ENCODE results near the gene CTR9. TPM values are rescaled to one million over a fixed set of nuclear protein-coding genes. Genes with fewer than 3 reads are reported as not detected.

CTR9 gene
- total RNA-seq, 2 donors from 2014 or later, result 25.1 to 25.4 TPM

GRCh38 chr11:10735481-10736475 lies 15.3 kb upstream of the CTR9 start:
- intact Hi-C loops (cut with DNase I), result loop anchor here (2.0 to 10.0 kb wide), 4 partner anchors 91 to 329 kb away; no protein-coding TSS in a partner anchor
- DNase-seq (ENCODE audit: low spot score), result peak; percentile 99

- intact Hi-C loops (cut with DNase I), result no loop called here
- no peak for DNase-seq (ENCODE audit: low spot score)
Observed at GRCh38 chr11:10742460-10743208, 8.4 kb upstream of the CTR9 start.

- intact Hi-C loops (cut with DNase I), result no loop called here
- no peak for DNase-seq (ENCODE audit: low spot score)
Observed at GRCh38 chr11:10743354-10744000, 7.6 kb upstream of the CTR9 start.

- intact Hi-C loops (cut with DNase I), result no loop called here
- DNase-seq (ENCODE audit: low spot score), result no peak
Observed at GRCh38 chr11:10744206-10744605, 6.8 kb upstream of the CTR9 start.

- DNase-seq (ENCODE audit: low spot score), result no peak
- intact Hi-C loops (cut with DNase I), result no loop called here
Observed at GRCh38 chr11:10746871-10747270, 4.2 kb upstream of the CTR9 start.

- no peak for DNase-seq (ENCODE audit: low spot score)
- intact Hi-C loops (cut with DNase I), result no loop called here
Observed at GRCh38 chr11:10747733-10748132, 3.3 kb upstream of the CTR9 start.

- DNase-seq (ENCODE audit: low spot score), result no peak
- intact Hi-C loops (cut with DNase I), result no loop called here
Observed at GRCh38 chr11:10749476-10749875, 1.6 kb upstream of the CTR9 start.

GRCh38 chr11:10751581-10751940 lies 515 bp downstream of the CTR9 start:
- DNase-seq (ENCODE audit: low spot score), result no peak

GRCh38 chr11:10752061-10752460 lies 1.0 kb downstream of the CTR9 start:
- DNase-seq (ENCODE audit: low spot score), result no peak
- intact Hi-C loops (cut with DNase I), result no loop called here

More at GRCh38 chr11:10751581-10751940, 515 bp downstream of the CTR9 start:
- intact Hi-C loops (cut with DNase I), result no loop called here

- intact Hi-C loops (cut with DNase I), result no loop called here
- no peak for DNase-seq (ENCODE audit: low spot score)
Observed at GRCh38 chr11:10752486-10752885, 1.4 kb downstream of the CTR9 start.

- intact Hi-C loops (cut with DNase I), result no loop called here
- no peak for DNase-seq (ENCODE audit: low spot score)
Observed at GRCh38 chr11:10758957-10759356, 7.9 kb downstream of the CTR9 start.

GRCh38 chr11:10761085-10761698 lies 10.1 kb downstream of the CTR9 start:
- intact Hi-C loops (cut with DNase I), result no loop called here
- no peak for DNase-seq (ENCODE audit: low spot score)

- no peak for DNase-seq (ENCODE audit: low spot score)
- intact Hi-C loops (cut with DNase I), result no loop called here
Observed at GRCh38 chr11:10762185-10762584, 11.1 kb downstream of the CTR9 start.

GRCh38 chr11:10762913-10763421 lies 11.9 kb downstream of the CTR9 start:
- no peak for DNase-seq (ENCODE audit: low spot score)
- intact Hi-C loops (cut with DNase I), result no loop called here

GRCh38 chr11:10763766-10764165 lies 12.7 kb downstream of the CTR9 start:
- no peak for DNase-seq (ENCODE audit: low spot score)
- intact Hi-C loops (cut with DNase I), result no loop called here

- no peak for DNase-seq (ENCODE audit: low spot score)
- intact Hi-C loops (cut with DNase I), result no loop called here
Observed at GRCh38 chr11:10764412-10764811, 13.4 kb downstream of the CTR9 start.

GRCh38 chr11:10770626-10771254 lies 19.7 kb downstream of the CTR9 start:
- intact Hi-C loops (cut with DNase I), result no loop called here
- DNase-seq (ENCODE audit: low spot score), result no peak

- intact Hi-C loops (cut with DNase I), result no loop called here
- DNase-seq (ENCODE audit: low spot score), result no peak
Observed at GRCh38 chr11:10771457-10771856, 20.4 kb downstream of the CTR9 start.

- intact Hi-C loops (cut with DNase I), result no loop called here
- DNase-seq (ENCODE audit: low spot score), result no peak
Observed at GRCh38 chr11:10774811-10775210, 23.8 kb downstream of the CTR9 start.

All from posterior vena cava (tissue), 2 donors.